ENCODE data around the gene SOCS2. TPM values are rescaled to one million over a fixed set of nuclear protein-coding genes. Genes with fewer than 3 reads are reported as not detected.

The SOCS2 gene
- total and polyA plus RNA-seq, 2 of the 8 experiments (the other 6 are each of a cell fraction or from before 2014, with no cell fraction given) = 14.5 to 18.0 TPM

DNA sequence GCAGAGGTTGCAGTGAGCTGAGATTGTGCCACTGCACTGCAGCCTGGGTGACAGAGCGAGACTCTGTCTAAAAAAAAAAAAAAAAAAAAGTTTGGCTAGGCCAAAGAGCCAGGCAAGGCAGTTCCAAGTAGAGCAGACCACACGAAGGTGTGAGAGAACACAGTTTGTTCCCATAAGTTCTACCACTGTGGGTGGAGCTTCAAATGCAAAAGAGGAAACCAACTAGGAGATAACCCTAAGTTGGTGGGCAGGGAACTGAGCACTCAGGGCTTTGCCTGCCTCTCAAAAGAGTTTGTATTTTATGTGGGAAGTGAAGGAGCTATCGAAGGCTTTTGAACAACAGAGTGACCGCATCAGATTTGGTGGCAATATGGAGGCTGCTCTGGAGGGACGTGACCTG lies 15.1 kb downstream of the SOCS2 start:
- no peak overlapping the region for H2BK5ac ChIP-seq (ENCODE audit: low read depth, low read length)
- no peak overlapping the region for H3K23ac ChIP-seq (ENCODE audit: insufficient read length)
- FAIRE-seq = no peak
- no peak overlapping the region for H2AK5ac ChIP-seq (ENCODE audit: low read depth, low read length)
- no peak overlapping the region for H3K18ac ChIP-seq (ENCODE audit: extremely low read depth, low read length)
- no peak overlapping the region for H2BK120ac ChIP-seq (replicated peaks; ENCODE audit: low read depth, low read length)
- H2BK15ac ChIP-seq (ENCODE audit: low read length) = no peak overlapping the region
- H3K9ac ChIP-seq (replicated peaks in 1 of 4; ENCODE audit: extremely low read depth in 1 of 4, low read depth in 3 of 4, low read length in 3 of 4) = no peak overlapping the region
- no peak overlapping the region for H4K5ac ChIP-seq (ENCODE audit: insufficient read length, low read depth, low read length)
- H3K4ac ChIP-seq (replicated peaks; ENCODE audit: insufficient read length, low read depth, low read length) = no peak overlapping the region
- CTCF ChIA-PET (ENCODE audit: partially characterized antibody) = interaction anchor here (0.6 to 1.4 kb wide), 5 partner anchors 10 to 516 kb away, joined by 3 to 4 read pairs (median 3); partner anchors contain the start of gene SOCS2
- WGBS, 2 experiments (ENCODE audit: extremely low coverage in 1 of 2, insufficient coverage in 1 of 2, insufficient read length in 1 of 2, insufficient replicate concordance in 2 of 2, low coverage in 1 of 2, low lambda C conversion rate in 2 of 2, missing lambda C conversion rate in 1 of 2) = 84% methylated on average over 4 of the region's 5 CpGs; no CpG with 5 or more reads in 1 of the 2 experiments
- no peaks in the 10 kb centered on the region for H3K36me3 ChIP-seq (ENCODE audit: control insufficient read depth in 2 of 4, insufficient read depth in 4 of 4, low read length in 3 of 4)
- no peaks in the 10 kb centered on the region for H3K9me3 ChIP-seq (ENCODE audit: insufficient read depth in 2 of 2, low read depth in 1 of 2, low read length in 1 of 2)
- peaks cover 3 to 21% (median 11%) of the 10 kb centered on the region in 4 experiments; a peak in 6 of 7 replicates for H3K4me1 ChIP-seq (replicated peaks in 1 of 4; ENCODE audit: control insufficient read depth in 3 of 4, insufficient read depth in 4 of 4, low read length in 3 of 4)
- H2BK20ac ChIP-seq (ENCODE audit: low read length) = no peak overlapping the region
- POLR2A ChIA-PET (ENCODE audit: partially characterized antibody) = interaction anchor here (1.3 kb wide), 1 partner anchor 14 kb away, joined by 3 read pairs; no protein-coding TSS in a partner anchor
- DNase-seq (ENCODE audit: low read depth in 1 of 2, low spot score in 2 of 2) = no peak
- H3K14ac ChIP-seq (ENCODE audit: insufficient read length) = no peak overlapping the region
- no peaks in the 10 kb centered on the region for H4K20me1 ChIP-seq (replicated peaks in 1 of 2; ENCODE audit: control insufficient read depth in 1 of 2, insufficient read depth in 2 of 2, low read length in 2 of 2)
- H3K27me3 ChIP-seq (replicated peaks in 1 of 4; ENCODE audit: control insufficient read depth in 3 of 4, extremely low read depth in 1 of 4, insufficient read depth in 3 of 4, low read length in 3 of 4) = peaks cover 0 to 5% (median 4%) of the 10 kb centered on the region in 4 experiments; a peak in 5 of 7 replicates
- H3K4me3 ChIP-seq (ENCODE audit: extremely low read depth in 1 of 4, insufficient read depth in 2 of 4, low read depth in 3 of 4, low read length in 4 of 4) = no peak overlapping the region
- H3K79me1 ChIP-seq (ENCODE audit: low read depth, low read length) = no peaks in the 10 kb centered on the region
- no peaks in the 10 kb centered on the region for H3K79me2 ChIP-seq (ENCODE audit: control insufficient read depth in 1 of 2, insufficient read depth in 2 of 2, low read length in 2 of 2)
- H3K23me2 ChIP-seq (ENCODE audit: low read depth, low read length) = peaks cover 4% of the 10 kb centered on the region; the same call in 1 of the 2 replicates
- H2AFZ ChIP-seq (ENCODE audit: low read length) = no peak overlapping the region
- no peak overlapping the region for H4K8ac ChIP-seq (ENCODE audit: extremely low read depth, insufficient read depth, low read length)
- H3K27ac ChIP-seq (ENCODE audit: low read depth, low read length) = no peak overlapping the region
- no peak overlapping the region for H3K4me2 ChIP-seq (ENCODE audit: insufficient read depth in 1 of 2, low read depth in 2 of 2, low read length in 2 of 2)
- no peak overlapping the region for H3K56ac ChIP-seq (replicated peaks; ENCODE audit: insufficient read length, low read depth, low read length)
- no peak overlapping the region for H2BK12ac ChIP-seq (ENCODE audit: low read depth, low read length)
- no peak overlapping the region for H4K91ac ChIP-seq (replicated peaks; ENCODE audit: insufficient read length, low read length)
- TF ChIP-seq KDM5A (IDR thresholded peaks at IDR 0.05; ENCODE audit: low read length) = no peak
- TF ChIP-seq, protein P1, sequence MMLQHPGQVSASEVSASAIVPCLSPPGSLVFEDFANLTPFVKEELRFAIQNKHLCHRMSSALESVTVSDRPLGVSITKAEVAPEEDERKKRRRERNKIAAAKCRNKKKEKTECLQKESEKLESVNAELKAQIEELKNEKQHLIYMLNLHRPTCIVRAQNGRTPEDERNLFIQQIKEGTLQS (IDR thresholded peaks at IDR 0.05; ENCODE audit: insufficient read depth, low read depth, low read length) = no peak
- no peak for TF ChIP-seq TAF1 (IDR thresholded peaks at IDR 0.05; ENCODE audit: low read depth, low read length)
- no peak for TF ChIP-seq SP4 (IDR thresholded peaks at IDR 0.05; ENCODE audit: low read length)
- TF ChIP-seq NANOG (IDR thresholded peaks at IDR 0.05; ENCODE audit: insufficient read depth, low read depth, low read length, poor library complexity, severe bottlenecking) = no peak
- TF ChIP-seq, protein P2, sequence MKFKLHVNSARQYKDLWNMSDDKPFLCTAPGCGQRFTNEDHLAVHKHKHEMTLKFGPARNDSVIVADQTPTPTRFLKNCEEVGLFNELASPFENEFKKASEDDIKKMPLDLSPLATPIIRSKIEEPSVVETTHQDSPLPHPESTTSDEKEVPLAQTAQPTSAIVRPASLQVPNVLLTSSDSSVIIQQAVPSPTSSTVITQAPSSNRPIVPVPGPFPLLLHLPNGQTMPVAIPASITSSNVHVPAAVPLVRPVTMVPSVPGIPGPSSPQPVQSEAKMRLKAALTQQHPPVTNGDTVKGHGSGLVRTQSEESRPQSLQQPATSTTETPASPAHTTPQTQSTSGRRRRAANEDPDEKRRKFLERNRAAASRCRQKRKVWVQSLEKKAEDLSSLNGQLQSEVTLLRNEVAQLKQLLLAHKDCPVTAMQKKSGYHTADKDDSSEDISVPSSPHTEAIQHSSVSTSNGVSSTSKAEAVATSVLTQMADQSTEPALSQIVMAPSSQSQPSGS (IDR thresholded peaks at IDR 0.05; ENCODE audit: low read length) = no peak
- TF ChIP-seq BACH1 (IDR thresholded peaks at IDR 0.05; ENCODE audit: low read length) = no peak
- TF ChIP-seq EGR1 (IDR thresholded peaks at IDR 0.05; ENCODE audit: borderline replicate concordance, low read depth, low read length) = no peak
- TF ChIP-seq, protein P3, sequence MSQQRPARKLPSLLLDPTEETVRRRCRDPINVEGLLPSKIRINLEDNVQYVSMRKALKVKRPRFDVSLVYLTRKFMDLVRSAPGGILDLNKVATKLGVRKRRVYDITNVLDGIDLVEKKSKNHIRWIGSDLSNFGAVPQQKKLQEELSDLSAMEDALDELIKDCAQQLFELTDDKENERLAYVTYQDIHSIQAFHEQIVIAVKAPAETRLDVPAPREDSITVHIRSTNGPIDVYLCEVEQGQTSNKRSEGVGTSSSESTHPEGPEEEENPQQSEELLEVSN (IDR thresholded peaks at IDR 0.05) = no peak
- TF ChIP-seq, protein P4, sequence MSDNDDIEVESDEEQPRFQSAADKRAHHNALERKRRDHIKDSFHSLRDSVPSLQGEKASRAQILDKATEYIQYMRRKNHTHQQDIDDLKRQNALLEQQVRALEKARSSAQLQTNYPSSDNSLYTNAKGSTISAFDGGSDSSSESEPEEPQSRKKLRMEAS (IDR thresholded peaks at IDR 0.05) = no peak
- TF ChIP-seq SRF (IDR thresholded peaks at IDR 0.05; ENCODE audit: low read depth, low read length) = no peak
